DOHH2 (cell line): ENCODE measurements around the gene EIF4EBP2.

Source experiments
- H3F3A ChIP-seq: fragments of 200-600 bp; sonication (generic), shearing (Covaris generic); 2 replicates; pipeline ENCODE4 v1.6.0; 2016; ENCODE audit warnings: antibody characterized with exemption, mild to moderate bottlenecking; ENCODE audit not compliant: control insufficient read depth, insufficient read depth
- H3K27ac ChIP-seq: fragments of 200-600 bp; sonication (generic); 2 replicates; pipeline ENCODE4 v1.5.1; 2014; ENCODE audit warnings: low read depth, mild to moderate bottlenecking, low read length, moderate library complexity
- H3K27me3 ChIP-seq: fragments of 200-600 bp; sonication (generic); 2 replicates; pipeline ENCODE4 v1.6.1; 2014; ENCODE audit warnings: mild to moderate bottlenecking, low read length, mixed read lengths; ENCODE audit not compliant: control insufficient read depth
- H3K36me3 ChIP-seq: fragments of 200-600 bp; sonication (generic); 2 replicates; pipeline ENCODE4 v1.6.1; 2014; ENCODE audit warnings: mild to moderate bottlenecking, low read length, moderate library complexity, mixed read lengths; ENCODE audit not compliant: control insufficient read depth
- H3K4me1 ChIP-seq: fragments of 200-600 bp; sonication (generic); 2 replicates; pipeline ENCODE4 v1.6.1; 2014; ENCODE audit warnings: mild to moderate bottlenecking, low read length, mixed read lengths; ENCODE audit not compliant: control insufficient read depth
- H3K4me2 ChIP-seq: fragments of 200-600 bp; sonication (generic); 2 replicates; pipeline ENCODE4 v1.6.0; 2014; ENCODE audit warnings: mild to moderate bottlenecking, low read length, moderate library complexity
- H3K4me3 ChIP-seq: fragments of 200-600 bp; sonication (generic); 2 replicates; pipeline ENCODE4 v1.5.1; 2014; ENCODE audit warnings: mild to moderate bottlenecking, low read length, mixed read lengths
- H3K79me2 ChIP-seq: fragments of 200-600 bp; sonication (generic); 2 replicates; pipeline ENCODE4 v1.6.1; 2014; ENCODE audit warnings: mild to moderate bottlenecking, low read length, mixed read lengths; ENCODE audit not compliant: control insufficient read depth
- H3K9me2 ChIP-seq: fragments of 200-600 bp; sonication (generic); replicated peaks from 2 replicates; pipeline ENCODE4 v1.6.1; 2014; ENCODE audit warnings: mild to moderate bottlenecking, low read length, mixed read lengths; ENCODE audit not compliant: control insufficient read depth
- H3K9me3 ChIP-seq: fragments of 200-600 bp; sonication (generic); 2 replicates; pipeline ENCODE4 v1.6.1; 2014; ENCODE audit warnings: antibody characterized with exemption, low read length, mixed read lengths; ENCODE audit not compliant: control insufficient read depth, insufficient read depth
- H4K20me1 ChIP-seq: fragments of 200-600 bp; sonication (generic); 2 replicates; pipeline ENCODE4 v1.6.0; 2014; ENCODE audit warnings: low read depth, mild to moderate bottlenecking, antibody characterized with exemption, low read length, moderate library complexity; ENCODE audit not compliant: control insufficient read depth, insufficient read depth
- EZH2phosphoT487 ChIP-seq: fragments of 200-600 bp; sonication (generic); IDR thresholded peaks from 2 replicates; pipeline ENCODE4 v1.6.1; 2017; ENCODE audit warnings: borderline replicate concordance, mild to moderate bottlenecking, antibody characterized with exemption, low read length, moderate library complexity, mixed read lengths
- TF ChIP-seq, protein P1 (sequence below): fragments of 200-600 bp; sonication (generic); IDR thresholded peaks from one replicate; pipeline ENCODE4 v1.5.1; 2014; ENCODE audit warnings: antibody characterized with exemption, mild to moderate bottlenecking, low read depth, low read length; ENCODE audit not compliant: poor library complexity, severe bottlenecking

Gene EIF4EBP2

DNA sequence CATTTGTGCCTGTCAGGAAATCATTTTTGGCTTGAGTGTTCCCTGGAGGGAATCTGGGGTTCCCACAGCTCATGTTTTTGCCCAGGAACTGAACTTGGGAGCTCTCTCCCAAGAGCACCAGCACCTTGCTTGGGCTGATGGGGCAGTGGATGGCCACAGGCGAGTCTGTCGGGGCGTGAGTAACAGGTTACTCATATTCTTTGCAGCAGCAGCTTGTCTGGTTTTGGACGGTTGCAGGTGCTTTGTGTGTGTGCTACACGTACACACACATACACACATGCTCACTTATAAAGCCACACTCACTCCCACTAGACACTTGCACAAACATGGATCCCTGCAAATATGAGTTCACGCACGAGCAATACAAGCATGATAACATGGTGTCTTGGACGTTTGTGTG is 71.7 kb downstream of the EIF4EBP2 start:
- H3K27me3 ChIP-seq, result no peaks in the 10 kb centered on the region
- no peak overlapping the region for H3K4me2 ChIP-seq
- peaks cover 8% of the 10 kb centered on the region for H3F3A ChIP-seq
- no peaks in the 10 kb centered on the region for H3K9me3 ChIP-seq
- peaks cover 31% of the 10 kb centered on the region for H3K4me1 ChIP-seq
- H3K36me3 ChIP-seq, result peaks cover 12% of the 10 kb centered on the region
- H3K4me3 ChIP-seq, result no peak overlapping the region
- TF ChIP-seq, protein P1, sequence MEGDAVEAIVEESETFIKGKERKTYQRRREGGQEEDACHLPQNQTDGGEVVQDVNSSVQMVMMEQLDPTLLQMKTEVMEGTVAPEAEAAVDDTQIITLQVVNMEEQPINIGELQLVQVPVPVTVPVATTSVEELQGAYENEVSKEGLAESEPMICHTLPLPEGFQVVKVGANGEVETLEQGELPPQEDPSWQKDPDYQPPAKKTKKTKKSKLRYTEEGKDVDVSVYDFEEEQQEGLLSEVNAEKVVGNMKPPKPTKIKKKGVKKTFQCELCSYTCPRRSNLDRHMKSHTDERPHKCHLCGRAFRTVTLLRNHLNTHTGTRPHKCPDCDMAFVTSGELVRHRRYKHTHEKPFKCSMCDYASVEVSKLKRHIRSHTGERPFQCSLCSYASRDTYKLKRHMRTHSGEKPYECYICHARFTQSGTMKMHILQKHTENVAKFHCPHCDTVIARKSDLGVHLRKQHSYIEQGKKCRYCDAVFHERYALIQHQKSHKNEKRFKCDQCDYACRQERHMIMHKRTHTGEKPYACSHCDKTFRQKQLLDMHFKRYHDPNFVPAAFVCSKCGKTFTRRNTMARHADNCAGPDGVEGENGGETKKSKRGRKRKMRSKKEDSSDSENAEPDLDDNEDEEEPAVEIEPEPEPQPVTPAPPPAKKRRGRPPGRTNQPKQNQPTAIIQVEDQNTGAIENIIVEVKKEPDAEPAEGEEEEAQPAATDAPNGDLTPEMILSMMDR, result no peak
- TF ChIP-seq EZH2phosphoT487, result no peak
- H3K79me2 ChIP-seq, result peaks cover 19% of the 10 kb centered on the region
- H3K27ac ChIP-seq, result no peak overlapping the region
- H4K20me1 ChIP-seq, result no peaks in the 10 kb centered on the region
- no peaks in the 10 kb centered on the region for H3K9me2 ChIP-seq

DNA sequence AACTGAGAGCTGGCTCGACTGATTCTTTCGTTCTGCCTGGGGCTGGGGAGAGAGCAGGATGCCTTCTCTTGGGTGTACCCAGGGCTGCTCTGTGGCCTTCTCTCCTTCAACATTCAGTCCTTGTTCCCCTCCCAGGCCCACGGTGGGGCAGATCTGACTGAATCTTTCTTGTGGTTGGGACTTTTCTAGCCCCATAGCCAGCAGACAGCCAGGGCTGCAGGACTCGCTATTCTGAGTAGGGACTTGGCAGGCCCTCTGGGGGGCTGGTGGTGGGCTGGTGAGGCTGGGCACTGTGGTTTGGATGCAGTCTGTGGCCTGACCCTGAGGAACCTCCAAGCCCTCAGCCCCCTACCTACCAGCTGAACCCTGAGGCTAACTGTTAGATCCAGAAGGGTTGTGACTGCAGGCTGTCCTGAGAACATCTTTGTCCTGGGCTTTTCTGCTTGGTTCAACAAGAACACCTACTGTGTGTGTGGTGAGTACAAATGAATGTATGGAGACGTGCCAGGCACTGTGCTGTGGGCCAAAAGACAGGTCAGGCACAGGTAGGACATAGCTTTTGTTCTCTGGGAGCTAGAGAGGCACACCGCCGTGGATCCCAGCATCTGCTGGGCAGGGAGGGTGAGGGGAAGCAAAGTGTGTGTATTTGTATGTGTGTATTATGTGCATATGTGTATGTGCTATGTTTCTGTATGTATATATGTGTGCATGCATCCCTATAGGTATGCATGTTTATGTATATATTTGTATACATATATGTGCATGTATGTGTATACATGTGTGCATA is 72.5 kb downstream of the EIF4EBP2 start:
- TF ChIP-seq, protein P1, result no peak
- no peak for TF ChIP-seq EZH2phosphoT487
- H3K4me1 ChIP-seq, result peaks cover 39% of the 10 kb centered on the region
- H3K27me3 ChIP-seq, result no peaks in the 10 kb centered on the region
- peaks cover 20% of the 10 kb centered on the region for H3K36me3 ChIP-seq
- H3K27ac ChIP-seq, result no peak overlapping the region
- H3F3A ChIP-seq, result peaks cover 8% of the 10 kb centered on the region
- H4K20me1 ChIP-seq, result peaks cover 5% of the 10 kb centered on the region; the same call in 1 of the 2 replicates
- no peak overlapping the region for H3K4me2 ChIP-seq
- no peak overlapping the region for H3K4me3 ChIP-seq
- no peaks in the 10 kb centered on the region for H3K9me2 ChIP-seq
- peaks cover 27% of the 10 kb centered on the region for H3K79me2 ChIP-seq
- H3K9me3 ChIP-seq, result no peaks in the 10 kb centered on the region

DNA sequence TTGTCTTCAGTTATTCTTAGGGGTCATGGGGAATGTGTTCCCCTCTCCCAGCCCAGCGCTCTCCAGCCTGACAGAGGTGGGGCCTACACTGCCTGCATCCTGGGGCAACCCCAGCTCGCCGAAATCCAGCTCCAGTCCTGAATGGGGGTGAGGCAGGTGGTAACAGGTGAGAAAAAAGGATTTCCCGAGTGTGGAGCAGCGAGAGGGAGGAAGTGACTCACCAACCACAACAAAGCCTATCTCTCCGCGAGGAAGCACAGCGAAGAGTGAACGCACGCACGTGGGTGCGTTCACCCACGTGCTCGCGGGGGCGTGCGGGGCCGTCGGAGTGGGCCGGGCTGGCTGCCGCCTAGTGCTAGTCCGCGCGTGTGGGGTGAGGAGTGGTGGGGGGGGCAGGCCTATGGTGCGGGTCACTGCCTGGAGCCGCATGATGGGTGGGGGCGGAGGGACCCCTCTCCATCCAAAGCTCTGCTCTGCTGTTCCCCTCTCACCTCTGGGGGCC is 73.8 kb downstream of the EIF4EBP2 start:
- Histone ChIP-seq H3K4me3 (peak overlapping the region; percentile 88), H3K9me3 (no peaks in the 10 kb centered on the region), H3K79me2 (peaks cover 39% of the 10 kb centered on the region), H3K9me2 (no peaks in the 10 kb centered on the region), H3K4me1 (peaks cover 52% of the 10 kb centered on the region), H3F3A (peaks cover 8% of the 10 kb centered on the region), H3K4me2 (peak overlapping the region; percentile 97), H3K36me3 (peaks cover 33% of the 10 kb centered on the region), H3K27ac (peak overlapping the region; percentile 77), H4K20me1 (peaks cover 9% of the 10 kb centered on the region; the same call in 1 of the 2 replicates), H3K27me3 (no peaks in the 10 kb centered on the region)
- TF ChIP-seq, protein P1, result no peak
- TF ChIP-seq EZH2phosphoT487, result no peak
